GM10847 (cell line): ENCODE measurements around the gene MRPL10.

ENCODE experiments used
- POLR2A ChIP-seq: IDR thresholded peaks from 2 replicates; pipeline ENCODE4 v1.6.1; 2011; ENCODE audit not compliant: insufficient read length; ENCODE audit errors: extremely low read depth

The MRPL10 gene

DNA sequence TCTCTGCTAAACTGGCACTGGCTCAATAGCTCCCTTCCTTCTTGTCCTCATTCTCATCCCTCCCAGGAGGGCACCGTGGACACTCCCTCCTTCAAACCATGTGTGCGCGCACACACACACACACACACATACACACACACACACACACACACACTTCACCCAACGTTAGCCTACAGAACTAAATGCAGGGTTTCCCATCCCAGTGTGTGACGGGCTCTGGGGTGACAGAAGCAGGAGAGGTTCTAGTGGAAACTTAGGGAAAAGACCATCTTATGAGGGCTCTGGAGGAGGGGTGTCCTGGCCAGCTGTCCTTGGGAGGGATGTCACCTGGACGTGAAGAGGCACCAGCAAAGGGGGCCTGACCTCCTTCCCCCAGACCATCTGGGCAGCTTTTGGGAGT is 29.4 kb downstream of the MRPL10 start:
- no peak for TF ChIP-seq POLR2A

DNA sequence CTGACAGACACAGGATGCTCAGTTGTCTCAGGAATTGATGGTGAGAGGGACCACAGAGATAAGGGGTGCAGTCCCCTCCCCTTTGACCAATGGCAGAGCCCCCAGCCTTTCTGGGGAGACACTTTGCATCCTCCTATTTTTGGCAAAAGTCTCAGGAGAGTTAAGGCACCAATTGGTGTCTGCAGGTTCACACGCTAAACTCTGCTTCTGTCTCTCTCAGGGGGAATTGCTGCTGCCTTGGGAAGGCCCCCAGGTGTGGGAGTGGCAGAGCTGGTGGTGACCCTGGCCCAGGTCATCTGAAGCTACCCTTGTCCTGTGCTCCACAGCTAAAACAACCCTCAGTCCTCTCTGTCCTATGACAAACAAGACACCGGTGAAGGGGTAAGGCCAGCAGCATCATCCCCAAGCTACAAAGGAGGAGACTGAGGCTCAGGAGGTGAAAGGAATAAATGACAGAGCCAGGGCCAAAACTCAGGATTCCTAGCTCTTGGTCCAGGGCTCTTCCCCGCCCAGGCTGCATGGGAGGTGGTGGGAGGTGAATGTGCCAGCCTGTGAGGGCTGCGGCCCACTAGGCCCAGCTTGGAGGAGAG is 30.1 kb downstream of the MRPL10 start:
- TF ChIP-seq POLR2A = no peak

DNA sequence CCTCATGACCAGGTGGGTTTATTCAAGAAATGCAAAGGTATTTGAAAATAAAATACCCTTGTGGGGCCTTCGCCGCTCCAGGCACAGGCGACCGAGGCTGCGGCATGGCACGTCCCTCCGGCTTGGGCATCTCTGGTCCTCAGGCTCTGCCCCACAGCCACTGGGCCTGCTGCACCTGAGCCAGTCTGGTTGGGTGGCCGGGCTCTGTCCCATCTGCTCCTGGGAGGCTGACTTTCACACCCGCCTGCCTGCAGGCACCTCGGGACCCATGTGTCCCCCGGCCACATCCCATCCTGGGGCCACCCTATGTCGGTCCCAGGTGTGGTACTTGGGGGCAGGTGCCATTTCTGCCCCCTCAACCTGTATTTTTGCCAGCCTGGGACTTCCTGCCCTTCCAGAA is 30.7 kb downstream of the MRPL10 start:
- TF ChIP-seq POLR2A = no peak

DNA sequence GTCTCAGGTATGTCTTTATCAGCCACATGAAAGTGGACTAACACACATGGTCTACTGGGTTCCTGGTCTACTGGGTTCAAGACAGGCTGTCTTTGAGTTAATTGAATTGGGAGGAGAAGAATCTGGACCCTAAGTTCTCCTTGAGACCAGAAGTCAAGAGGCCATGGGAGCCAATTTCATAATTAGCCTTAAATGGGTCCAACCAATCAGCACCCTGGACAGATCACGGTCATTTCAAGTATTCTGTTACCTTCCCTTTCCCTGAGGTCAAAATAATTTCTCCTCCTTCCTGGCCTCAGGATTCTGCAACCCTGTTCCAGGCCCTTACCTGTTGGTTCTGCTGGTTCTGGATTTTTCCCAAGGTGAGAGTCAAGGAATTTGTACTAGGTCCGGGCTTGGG is 33.5 kb downstream of the MRPL10 start:
- no peak for TF ChIP-seq POLR2A

DNA sequence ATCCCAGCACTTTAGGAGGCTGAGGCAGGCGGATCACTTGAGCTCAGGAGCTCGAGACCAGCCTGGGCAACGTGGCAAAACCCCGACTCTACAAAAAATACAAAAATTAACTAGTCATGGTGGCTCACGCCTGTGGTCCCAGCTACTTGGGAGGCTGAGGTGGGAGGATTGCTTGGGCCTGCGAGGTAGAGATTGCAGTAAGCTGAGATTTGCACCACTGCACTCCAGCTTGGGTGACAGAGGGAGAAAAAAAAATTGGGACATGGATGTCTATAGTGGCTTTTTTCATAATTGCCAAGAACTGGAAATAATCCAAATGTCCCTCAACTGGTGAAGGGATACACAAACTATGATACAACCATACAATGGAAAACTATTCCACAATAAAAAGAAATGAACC is 38.4 kb downstream of the MRPL10 start:
- no peak for TF ChIP-seq POLR2A

DNA sequence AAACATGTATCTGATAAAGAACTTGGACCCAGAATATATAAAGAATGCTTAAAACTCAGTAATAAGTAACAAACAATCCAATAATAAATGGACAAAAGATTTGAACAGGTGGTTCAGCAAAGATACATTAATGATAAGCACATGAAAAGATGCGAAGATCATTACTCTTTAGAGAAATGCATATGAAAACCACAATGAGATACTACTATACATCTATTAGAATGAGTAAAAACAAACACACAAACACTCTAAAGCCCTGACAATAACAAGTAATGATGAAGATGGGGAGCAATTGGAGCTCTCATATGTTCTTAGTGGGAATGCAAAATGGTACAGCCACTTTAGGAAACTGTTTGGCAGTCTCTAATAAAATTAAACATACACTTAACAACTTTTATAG is 38.9 kb downstream of the MRPL10 start:
- no peak for TF ChIP-seq POLR2A

DNA sequence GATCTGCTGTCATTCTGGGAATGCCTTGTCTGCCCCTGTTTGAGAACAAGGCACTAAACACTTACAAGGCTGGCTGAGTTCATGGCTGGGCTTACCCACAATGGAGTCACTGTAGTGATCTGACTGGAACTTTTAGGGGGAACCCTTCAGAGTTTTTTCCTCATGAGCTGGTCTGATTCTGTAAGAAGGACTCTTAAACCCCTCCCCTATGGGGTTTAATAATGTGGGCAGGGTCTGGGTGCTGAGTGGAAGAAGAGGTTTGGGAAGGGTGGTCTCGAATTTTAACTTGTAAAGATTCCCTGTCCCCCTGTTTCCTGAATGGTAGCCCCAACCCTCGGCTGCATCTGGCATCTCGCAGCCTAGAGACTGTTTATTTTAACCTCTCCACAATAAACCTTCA is 40.3 kb downstream of the MRPL10 start:
- TF ChIP-seq POLR2A = no peak

DNA sequence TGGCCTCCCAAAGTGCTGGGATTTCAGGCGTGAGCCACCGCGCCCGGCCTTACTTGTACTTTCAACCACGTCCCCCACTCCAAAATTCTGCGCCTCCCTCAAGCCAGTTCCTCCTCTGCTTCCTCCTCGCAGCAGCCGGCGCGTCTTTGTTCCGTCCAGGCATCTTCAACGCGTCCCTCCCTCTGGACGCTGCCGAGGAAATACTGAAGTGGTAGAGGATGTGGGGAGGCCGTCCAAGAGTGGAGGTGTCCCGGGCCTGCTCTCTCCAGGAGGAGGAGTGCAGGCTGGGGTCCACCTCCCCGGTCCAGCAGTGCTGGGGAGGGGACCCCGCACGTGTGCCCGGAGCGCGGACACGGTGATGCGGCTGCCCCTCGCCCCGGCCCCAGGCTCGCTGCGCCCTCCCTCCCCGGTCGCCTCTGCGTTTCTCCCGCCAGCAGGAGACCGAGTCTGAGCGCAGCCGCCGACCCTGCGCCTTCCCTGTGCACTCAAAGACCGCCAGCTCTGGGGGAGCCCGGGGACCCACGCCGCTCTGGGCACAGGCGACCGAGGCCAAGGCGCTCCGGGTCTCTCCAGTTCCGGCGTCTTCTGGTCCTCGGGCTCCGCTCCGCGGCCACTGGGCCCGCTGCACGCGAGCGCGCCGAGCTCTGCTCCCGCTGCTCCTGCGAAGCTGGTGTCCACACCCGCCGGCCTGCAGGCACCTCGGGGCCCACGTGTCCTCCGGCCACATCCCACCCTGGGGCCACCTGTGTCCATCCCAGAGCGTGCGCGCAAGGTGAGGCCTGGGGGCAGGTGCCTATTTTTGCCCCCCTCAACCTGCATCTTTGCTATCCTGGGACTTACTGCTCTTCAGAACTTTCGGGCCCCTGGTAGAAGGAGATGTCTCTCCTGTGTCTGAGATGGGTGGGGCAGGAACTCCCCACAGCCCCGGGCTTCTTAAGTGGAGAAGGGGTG is 41.5 kb downstream of the MRPL10 start:
- TF ChIP-seq POLR2A = no peak

DNA sequence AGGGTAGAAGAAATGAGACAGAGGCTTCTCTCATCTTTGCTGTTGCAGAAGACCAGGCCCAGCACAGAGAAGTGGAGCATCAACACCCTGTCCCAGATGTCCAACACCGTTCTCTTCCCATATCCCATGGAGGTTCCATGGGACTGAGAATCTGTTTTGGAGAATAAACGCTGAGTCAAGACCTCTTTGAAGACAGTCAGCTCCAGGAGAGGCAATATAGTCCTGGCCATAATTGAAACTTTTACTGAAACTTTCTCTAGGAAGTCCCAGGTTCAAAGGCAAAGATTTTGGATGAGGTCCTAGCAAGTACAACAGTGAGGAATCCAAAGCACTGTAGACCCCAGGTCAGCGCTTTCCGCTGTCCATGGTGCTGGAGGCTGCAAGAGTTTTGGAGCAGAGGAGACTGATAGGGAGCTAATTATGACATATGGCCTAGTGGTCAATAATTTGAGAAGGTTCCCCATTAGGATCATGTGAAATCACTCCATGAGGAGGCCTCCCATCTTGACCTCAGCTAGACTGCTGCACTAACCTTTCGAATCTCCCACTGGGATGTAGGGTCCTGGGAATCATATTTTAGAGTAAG is 45.7 kb downstream of the MRPL10 start:
- no peak for TF ChIP-seq POLR2A

DNA sequence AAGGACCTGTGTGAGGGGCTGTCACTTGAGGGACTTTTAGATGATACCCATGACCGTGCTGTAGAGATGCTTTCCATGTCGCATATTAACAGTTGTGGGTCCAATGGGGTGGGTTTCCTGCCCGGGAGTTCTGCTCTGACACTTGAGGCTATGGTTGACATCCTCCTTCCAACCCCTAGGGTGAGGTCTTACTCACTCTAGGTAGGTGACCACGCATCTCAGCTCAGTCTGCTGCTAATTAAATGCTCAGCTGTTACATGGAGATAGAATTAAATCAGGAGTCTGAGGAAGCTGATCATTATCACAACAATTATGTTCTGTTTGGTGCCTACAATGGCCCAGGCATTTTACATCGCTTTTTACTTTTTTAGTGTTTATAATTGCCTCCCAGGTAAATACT is 49.9 kb downstream of the MRPL10 start:
- no peak for TF ChIP-seq POLR2A

DNA sequence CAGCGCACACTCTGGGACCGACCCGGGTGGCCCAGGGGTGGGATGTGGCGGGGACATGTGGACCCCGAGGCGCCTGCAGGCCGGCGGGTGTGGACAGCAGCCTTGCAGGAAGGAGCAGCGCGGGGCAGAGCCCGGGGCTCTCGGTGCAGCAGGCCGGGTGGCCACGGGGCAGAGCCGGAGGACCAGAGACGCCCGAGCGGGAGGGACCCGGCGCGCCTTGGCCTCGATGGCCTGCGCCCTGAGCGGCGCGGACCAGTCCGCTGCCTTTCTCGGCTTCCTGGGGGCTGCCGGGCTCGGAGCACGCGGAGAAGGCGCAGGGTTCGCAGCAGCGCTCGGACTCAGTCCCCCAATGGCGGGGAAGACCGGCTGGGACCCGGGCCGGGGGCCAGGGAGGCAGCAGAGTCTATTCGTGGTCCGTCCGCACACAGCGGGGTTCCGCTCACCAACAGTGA is 53.1 kb downstream of the MRPL10 start:
- no peak for TF ChIP-seq POLR2A

DNA sequence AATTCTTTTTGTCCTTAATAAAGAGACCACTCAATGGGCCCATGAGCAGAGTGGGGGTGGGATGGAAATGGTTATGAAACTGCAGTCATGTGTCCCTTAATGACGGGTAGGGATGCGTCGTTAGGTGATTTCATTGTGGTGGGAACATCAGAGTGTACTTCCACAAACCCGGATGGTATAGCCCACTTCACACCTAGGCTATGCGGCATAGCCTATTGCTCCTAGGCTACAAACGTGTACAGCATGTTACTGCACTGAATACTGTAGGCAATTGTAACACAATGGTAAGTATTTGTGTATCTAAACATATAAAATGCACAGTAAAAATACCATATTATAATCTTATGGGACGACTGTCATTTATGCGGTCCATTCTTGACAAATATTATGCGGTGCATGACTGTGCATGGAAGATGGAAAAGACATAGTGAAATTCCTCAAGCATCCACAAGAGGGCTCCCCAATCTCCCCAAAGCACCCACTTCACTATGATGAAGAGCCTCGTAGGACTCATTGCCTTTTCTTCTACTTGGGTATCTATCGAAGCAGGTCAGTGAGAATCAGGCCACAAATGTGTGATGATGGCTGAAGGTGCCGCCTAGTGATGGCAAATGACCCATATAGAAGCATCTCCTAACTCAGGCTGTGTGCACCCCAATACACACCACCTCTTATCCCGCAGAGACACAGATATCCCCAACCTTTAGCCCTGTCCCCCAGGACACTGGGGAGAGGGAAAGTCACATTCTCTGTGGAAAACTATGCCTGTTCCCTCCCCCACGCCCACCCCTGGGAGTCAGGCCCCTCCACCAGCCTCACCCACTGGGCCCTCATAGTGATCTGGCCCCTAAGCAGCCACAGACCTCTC is 54.8 kb downstream of the MRPL10 start:
- TF ChIP-seq POLR2A = no peak

DNA sequence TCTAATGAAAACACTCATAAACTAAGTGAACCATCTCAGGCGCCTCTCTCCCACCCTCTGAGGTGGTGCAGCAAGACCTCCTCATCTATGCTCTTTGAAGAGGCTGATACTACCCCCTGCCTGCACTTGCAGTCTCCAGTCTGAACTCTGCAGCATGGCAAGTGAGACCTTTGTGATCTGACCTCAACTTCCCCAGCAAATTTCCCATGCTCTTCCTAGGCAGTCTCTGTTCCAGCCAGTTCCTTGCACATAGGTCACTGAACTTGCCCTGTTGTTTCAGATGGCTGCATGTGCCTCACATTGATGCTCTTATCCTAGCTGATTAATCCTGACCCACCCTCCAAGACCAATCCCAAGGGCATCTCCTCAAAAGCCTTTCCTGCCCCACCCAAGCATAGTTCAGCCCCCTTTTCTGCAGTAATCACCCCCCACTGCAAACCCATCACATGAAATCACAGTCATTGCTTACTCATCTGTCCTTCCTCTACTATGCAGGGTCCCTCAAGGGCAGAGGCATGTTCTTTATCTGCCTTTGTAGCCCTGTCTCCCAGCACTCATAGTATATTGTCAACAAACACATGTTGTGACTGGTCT is 56.3 kb downstream of the MRPL10 start:
- TF ChIP-seq POLR2A = no peak

DNA sequence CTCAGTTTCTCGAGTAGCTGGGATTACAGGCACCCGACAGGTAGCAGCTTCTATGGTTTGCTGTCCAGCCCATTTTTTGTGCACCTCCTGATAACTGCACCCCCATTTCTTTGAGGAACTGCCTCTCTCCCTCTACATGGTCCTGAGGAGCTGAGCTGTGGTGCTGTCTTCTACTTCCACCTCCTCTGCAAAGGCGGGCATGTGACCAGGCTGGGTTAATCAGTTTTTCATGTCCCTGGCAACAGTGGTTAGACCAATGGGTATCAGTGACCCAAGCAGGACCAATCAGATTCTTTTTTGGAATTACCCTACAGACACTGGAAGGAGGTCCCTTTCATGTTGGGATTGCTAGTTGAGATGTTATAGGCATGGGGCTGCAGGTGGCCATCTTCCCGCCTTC is 57.0 kb downstream of the MRPL10 start:
- no peak for TF ChIP-seq POLR2A
